Measurements from ENCODE around the gene SLIT3.
A peak's percentile ranks its signal among the peaks of the same experiment; 100 is the strongest.

The SLIT3 gene

DNA sequence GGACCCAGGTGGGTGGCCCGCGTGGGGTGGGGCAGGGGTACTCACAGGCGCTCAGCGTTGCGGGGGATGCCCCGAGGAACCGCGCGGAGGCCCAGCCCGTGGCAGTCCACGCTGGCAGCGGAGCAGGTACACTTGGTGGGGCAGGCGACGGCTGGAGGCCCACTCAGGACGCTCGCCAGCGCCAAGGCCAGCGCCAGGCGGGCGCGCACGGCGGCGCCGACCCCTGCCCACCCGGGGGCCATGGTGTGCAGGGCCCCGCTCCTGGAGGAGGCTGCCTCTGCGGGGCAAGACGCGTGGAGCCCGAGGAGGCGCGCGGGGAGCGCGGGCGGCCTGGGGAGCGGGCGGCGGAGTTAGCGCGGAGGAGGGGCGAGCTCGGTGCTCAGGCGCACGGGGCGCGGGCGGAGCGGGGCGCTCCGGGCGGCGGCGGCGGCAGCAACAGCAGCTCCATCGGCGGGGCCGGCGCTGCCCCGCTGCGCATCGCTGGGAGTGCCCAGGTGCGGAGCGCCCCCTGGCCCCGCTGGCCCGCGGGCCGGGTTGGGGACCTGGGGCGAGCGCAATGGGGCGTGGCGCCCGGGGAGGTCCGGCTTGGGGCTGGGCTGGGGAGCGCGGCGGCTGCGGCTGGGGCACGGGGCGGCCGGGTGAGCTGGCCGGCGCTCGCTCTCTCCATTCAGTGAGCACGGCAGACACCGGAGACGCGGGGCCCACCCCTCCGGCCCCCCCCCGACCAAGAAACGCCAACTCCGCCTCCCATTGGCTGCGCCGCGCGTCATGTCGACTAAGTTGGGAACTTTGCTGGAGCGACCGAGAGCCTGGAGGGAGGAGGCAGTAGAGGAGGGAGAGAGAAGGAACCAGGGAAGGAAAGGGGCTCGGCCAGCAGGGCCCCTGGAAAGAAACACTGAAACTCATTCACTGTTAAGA, at the start of gene SLIT3:
TSS of gene SLIT3 (minus strand) at position 672 of the 918 bp plus-strand sequence. CDS start at position 242, 430 bp downstream.
- peak; percentile 58 for DNase-seq

DNA sequence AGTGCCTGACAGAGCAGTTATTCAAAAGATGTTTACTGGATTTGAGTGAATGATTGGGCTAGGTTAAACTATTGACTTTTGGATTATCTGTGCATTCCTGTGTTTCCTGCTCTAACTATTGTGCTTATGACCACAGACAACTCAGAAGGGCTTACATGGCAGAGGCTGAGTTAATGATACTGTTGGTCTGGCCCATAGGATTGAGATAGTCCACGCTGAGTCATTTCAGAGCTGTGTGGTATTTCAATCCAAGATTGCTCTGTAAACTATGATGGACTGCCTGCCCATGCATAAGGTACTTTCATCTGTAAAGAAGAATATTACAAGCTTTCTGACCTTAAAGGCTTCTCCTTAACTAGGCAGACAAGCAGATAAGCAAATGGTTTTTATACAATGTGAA, 49.1 kb upstream of the SLIT3 start:
- no peak for DNase-seq

DNA sequence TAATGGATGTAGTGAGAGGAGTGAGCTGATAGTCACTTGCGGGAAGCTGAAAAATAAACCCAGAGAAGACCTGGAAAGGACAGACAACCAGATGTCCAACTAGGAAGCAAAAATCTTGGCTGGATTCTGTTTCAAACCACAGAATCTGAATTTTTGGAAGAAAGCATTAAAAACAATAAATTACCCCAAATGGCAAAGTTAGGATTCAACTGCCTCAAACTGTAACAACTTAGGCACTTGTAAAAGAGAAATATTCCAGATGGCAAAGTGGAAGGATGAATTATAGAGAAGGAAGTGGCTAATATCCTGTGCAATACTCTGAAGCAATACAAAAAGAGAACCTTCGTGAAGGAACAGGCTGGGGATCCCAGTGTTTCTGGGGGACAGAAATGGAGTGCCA, 46.8 kb upstream of the SLIT3 start:
- no peak for DNase-seq

DNA sequence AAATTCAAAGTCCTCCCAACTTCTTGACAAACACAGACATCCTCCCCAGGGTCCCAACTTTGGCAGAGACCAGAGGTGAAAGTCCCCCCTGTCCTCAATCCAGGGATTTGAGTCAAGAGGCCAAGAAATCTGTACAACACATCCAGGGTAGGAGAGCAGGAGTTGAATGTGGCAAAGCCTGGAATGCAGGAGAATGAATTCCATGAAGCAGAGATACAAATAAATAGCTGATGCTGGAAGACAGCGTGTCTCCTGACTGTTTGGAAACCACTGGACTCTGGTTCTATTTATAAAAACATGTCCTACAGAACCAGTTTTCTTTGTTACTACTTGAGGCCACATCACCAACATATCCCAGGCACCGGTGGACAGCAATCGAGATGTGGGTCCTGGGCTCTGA, 43.7 kb upstream of the SLIT3 start:
- no peak for DNase-seq

DNA sequence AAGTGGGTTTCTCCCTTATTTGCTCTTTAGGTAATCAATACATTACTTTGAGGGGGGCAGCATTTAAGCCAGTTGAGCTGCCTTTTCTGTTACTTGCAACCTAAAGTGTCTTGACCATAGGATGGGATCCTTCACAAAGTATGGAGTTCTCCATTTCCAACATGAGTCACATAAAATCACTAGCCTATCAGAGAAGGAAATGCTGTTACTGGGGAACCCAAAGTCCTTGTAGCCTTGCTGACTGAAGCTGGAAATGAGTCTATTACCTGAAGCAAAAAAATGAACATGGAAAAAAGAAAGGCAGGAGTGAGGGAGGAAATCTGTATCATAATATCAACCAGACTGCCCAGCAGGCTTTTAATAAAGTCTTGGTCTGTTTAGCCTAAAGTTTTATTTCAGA, 42.8 kb upstream of the SLIT3 start:
- no peak for DNase-seq

DNA sequence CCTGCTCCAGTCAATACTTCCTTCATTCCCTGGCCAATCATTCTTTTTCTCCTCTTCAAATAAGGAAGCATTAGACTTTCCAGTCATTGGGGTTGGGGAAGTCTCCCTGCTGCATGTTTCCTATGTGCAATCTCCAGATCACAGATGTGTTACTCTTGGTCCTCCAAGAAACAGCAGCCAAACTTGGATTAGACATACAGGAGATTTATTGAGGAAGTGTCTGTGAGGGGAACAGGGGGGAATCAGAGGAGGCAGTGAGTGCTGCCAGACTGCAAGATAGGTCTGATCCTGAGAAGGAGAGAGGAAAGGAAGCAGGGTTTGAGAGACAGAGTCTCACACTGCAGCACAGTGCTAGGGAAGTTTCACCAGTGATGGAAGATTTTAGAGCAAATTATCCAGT, 40.6 kb upstream of the SLIT3 start:
- no peak for DNase-seq

DNA sequence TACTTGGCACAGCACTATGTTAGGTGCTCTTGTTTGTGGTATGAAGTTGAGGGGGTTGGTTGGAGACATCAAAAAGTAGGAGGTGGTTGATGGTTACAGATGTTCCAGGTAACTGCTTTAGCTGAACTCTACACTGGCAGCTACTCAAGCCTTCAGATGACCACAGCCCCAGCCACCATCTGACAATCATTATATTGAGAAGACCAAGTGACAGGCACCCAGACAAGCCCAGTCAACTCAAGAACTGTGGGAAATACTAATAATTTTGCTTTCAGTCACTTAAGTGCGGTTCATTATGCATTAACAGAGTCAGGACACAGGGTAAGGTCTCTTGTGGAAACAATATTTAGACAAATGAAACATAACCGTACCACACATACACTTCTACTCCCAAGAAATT, 38.9 kb upstream of the SLIT3 start:
- no peak for DNase-seq

DNA sequence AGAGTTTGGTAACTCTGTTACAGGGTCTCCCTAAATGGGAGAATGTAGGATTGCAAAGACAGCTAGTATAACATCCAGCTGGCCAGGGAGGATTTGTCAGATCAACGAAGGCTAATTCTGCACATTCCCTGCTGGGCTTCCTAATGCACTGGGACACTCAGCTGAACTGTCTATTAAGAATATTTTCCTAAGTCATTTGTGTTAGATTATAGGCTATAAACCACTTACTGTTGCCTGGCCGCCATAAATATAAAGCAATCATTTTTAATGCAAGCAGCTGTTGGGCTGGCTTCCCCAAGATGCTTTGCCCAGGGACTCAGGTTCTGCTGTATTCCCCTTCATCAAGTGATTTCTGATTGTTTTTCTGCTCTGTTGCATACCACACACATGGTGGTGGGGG, 35.3 kb upstream of the SLIT3 start:
- no peak for DNase-seq

DNA sequence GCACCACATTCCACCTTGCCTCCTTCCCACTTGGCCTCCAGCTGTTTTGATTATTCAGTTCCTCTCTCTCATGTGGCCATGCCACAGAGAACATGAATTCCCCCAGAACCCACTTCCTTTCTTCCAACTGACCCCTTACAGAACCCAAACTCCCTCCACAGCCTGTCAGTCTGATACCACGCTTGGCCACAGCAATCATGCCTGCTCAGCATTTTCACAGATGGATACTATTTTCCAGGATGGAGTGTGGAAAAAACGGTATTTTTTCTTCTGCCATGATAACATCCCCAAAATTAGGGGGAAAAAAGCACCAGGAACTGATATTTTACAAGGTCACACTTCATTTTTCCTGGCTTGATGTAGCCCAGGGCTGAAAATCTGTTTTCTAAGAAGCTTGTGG, 34.9 kb upstream of the SLIT3 start:
- no peak for DNase-seq

DNA sequence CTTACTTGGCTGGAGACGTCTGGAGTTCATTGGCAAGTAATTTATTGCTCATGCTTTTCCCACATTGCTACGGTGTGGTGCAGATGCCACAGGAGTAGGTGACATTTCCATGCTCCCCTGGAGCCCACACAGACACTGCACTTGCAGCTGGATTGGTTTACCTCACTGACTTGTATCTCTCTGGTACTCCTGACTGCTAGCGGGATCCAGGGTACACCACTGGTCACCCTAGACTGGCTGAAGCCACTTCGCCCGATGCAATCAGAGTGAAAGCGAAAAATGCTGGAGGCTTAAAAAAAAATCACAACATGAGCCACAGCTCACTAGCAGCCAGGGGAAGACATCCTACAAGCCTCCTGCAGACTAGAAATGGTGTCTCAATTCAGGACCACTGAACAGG, 32.6 kb upstream of the SLIT3 start:
- DNase-seq, result no peak

DNA sequence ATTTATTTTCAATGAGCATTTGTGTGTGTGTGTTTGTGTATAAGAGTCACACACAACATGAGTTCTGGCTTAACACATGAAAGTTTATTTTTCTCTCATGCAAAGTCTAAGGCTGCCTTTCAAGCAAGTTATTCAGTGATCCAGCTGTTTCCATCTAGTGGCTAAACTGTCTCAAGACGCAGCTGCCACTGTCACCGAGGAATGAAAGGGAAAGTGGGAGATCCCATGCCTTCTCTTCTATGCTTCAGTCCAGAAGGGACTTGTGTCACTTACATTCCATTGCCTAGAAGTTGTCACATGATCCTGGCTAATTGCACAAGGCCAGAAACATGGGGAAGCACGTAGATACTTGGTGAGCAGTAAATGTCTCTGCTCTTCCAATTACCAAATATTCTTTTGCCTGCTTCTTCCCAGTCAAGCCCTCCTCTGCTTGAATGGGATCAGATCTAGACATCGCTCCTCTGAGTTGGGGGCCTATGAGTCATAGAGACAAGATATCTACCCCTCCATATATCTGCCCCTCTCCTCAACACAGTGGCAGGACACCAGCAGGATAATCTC, 30.4 kb upstream of the SLIT3 start:
- DNase-seq, result no peak

DNA sequence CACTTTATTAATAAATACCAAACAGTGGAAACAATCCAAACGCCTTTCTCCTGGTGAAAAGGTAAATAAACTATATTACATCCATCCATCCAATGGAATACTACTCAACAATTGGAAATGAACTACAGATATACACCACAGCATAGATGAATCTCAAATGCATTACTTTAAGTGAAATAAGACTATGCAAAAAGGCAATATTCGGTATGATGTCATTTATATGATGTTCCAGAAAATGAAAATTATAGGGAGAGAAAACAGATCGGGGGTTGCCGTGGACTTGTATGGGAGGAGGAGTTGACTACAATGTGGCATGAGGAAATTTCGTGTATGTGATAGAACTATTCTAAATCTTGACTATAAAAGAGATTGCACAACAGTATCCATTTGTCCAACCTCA, 27.5 kb upstream of the SLIT3 start:
- DNase-seq, result no peak

DNA sequence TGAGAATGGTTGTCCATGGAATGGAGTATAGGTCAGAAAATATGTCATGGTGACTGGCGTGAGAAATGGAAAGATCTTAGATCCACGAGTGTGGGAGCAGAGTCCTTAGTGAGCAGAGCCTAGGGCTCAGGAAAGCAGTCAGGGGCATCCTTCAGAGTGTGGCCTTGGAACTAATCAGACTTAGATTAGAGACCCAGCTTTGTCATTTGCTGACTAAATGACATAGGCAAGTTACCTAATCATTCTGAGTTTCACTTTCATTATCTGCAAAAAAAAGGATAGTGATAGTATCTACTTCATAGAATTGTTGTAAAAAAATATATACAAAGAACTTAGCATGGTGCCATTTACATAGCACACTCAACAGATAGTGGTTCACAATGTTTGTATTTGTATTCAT, 24.3 kb upstream of the SLIT3 start:
- no peak for DNase-seq

DNA sequence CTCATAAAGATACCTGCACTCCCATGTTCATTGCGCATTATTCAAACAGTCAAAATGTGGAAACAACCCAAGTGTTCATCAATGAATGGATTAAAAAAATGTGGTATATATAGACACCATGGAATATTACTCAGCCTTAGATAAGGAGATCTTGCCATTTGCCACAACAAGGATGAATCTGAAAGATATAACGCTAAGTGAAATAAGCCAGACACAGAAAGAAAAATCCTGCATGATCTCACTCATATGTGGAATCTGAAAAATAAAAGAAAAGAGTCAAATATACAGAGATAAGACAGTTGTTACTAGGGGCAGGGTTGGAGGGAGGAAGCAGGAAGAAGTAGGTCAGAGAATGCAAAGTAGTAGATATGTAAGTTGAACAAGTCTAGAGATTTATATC, 17.6 kb upstream of the SLIT3 start:
- no peak for DNase-seq

DNA sequence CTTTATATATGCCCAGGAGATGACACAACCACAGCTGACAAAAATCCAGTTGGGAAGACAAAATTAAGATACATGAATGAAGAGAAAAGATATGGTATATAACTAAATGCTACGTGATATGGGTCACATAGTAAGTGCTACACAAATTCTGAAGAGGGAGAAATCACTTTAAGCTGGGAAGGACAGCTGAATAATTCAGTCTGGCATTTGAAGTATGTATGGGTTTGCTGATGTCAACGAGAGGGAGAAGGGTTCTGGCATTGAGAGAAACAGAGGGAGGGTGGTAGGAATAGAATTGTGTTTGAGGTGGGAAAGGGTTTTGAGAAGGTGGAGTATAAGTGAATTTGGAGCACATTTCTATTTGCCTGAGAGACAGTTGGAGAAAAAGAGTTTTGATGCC, 6.7 kb upstream of the SLIT3 start:
- no peak for DNase-seq

DNA sequence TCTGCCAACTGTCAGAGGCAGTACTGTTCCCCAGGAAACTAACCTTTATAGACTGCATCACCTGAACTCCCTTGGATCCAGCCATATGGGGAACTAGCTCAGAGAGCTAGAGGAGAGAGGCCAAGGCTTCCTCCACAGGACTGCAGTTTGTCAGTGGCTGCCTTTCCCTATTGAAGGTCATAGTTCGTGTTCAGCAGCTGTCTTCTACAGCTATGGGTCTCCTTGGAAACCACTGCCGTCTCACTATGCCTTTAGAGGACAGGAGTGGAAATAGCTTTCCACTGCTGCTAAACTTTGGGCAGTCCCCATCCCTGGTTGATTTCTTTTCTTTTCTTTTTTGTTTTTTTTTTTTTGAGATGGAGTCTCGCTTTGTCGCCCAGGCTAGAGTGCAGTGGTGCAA, 4.4 kb upstream of the SLIT3 start:
- DNase-seq, result no peak

DNA sequence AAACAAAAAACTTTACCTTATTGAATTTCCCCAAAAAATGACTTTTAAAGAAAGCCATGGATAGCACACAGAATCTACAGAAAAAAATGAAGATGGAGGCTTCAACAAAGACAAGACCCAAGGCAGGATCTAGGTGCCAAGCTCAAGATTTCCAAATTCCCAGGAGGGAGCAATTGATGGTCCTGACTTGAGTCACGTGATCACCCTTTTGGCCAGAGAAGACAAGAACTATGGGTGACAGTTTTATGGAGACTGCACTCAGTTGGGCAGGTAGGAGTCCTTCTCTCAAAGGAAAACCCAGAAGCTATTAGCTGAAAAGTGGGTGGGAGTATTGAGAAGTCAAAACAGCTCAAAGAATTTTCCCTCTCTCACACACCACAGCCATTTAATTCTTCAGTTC, 3.2 kb upstream of the SLIT3 start:
- no peak for DNase-seq

DNA sequence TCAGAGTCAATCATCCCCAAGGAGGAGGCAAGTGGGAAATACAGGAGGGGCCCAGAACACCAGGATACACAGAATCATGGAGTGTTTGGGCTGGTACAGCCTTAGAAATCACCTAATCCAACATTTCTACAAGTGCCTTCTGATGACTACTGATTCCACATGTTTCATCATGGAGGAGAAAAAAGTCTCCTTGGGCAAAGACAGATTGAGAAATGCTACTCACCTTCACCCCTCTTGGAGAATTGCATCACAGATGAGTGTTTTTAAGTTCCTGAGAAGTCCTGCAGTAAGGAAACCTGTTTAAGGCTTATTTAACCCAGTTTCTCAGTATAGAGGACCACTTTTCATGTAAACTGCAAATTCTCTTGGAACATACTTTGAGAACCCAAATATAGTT, 2.2 kb upstream of the SLIT3 start:
- DNase-seq, result no peak

DNA sequence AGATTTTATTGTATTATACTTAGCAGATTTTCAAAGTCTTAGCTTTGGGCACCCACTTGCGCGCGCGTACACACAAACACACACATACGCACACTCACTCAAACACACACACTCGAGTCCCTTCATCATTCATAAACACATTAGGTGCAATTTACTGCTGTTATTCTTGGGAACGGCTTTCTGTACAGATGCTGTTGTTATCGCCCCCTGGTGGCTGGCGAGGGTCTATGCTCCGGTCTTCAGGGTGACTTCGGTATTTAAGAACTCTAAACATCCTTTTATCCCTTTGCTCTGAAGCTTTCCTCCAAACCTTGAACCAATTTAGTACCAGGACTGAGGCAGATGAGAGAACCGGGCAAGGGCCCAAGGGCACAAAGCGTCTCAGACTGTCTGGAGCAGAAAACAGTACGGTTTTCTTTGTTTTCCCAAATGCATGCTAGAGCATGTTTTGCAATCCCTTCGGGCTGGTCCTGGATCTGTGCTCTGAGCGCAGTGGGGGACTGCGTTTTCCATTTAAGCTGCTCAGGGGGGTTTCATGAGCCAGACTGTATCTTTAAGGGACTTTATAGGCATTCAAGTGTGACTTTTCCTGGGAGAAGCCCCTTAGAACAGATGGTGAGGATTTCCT, 1.7 kb upstream of the SLIT3 start:
- DNase-seq, result peak; percentile 49

DNA sequence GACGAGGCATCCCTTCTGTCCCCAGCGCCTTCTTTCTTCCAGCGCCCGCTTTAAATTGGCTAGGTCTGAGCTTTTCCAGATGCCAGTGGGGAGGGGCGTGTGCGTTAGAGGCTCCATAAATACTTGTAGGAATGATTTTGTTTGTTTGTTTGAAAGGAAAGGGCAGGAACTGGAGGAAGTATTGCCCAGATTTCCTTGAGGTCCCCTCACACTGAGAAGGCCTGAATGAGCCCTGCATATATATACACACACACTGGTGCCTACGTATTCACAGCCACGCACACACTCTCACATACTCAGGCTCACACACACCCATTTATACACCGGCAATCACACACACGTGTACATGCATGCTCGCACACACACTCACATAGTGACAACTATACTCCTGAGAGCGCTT, 1.0 kb upstream of the SLIT3 start:
- DNase-seq, result no peak

DNA sequence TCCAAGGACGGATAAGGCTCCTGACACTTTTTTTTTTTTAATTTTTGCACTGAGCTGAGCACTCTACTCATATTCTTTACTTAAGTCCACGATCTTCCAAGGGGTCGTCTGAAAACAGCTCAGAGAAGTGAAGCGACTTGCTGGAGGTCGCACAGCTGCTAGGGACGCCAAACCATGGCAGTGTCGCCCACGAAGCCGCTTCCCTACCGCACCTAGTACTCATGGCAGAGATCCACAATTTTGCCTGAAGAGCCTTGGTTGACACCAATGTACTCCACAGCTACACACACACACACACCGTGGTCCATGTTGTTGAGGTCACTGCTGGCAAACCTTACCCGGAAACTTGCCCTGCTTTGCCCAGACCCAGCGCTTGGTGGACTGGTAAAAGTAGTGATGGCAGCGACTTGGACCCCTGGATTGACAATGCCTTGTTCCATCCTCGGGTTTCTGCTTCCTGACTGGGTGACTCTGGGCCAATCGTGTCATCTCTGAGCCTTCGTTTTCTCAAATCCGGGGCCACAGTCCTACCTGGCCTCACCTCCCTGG, 521 bp upstream of the SLIT3 start:
- DNase-seq, result no peak

DNA sequence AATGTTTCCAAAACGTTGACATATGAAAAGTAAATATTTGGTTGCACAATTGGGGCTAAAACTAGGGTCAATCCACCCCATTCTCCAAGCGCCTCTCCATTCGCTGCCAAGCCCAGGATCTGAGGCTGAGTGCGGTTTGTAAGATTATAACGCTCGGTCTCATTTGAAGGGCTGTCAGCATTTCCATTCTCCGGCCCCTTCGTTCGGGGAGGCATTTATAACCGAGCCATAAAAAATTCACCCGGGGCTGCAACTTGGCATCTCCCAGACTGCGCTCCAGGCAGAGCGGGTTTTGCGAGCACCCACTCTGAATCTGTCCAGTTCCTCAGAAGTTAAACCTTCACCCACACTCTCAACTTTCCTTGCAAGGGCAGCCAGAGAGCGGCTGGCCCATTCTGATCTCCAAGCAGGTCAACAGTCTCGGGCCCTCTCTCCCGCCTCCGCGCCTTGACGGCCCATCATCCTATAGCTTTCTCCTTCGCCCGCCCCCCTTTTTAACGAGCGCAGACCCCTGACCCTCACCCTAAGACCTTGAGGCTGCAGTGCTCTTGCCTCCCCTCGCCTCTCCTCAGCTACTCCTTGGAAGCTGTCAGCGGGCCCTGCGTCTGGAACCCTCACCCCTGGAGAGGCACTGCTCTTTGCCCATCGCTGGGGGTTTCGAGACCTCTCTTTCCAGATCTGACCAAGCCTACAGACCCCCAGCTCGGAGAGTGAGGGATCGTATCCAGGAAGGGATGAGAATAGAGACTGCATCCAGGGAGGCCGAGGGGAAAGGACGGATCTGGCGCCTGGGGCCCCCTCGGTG, 1.1 kb downstream of the SLIT3 start:
- DNase-seq, result no peak

DNA sequence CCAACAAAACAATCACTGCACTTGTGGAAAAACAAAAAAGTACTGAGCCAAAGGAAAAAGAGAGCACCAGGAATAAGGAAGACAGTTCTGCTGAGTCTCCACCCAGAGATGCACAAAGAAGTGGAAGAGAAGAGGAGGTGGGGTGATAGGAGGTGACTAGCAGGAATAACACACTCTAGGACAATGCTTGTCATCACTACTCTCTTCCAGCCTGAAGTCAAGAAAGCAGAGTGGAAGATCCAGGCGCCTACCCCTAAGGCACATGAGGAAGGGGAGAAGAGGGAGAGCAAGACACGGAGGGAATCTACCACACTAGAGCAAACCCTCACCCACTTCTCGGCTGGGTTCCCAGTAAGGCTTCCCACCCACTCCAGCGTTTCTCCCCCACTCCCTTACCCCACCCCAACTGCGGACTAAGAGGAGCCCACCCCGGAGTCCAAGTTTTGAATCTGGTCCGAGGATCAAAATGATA, 1.7 kb downstream of the SLIT3 start:
- no peak for DNase-seq

Measured in DMS 273 treated with DMSO at 0.1 percent for 48 hours (cell line).